Adrenal gland (tissue), 12 donors: Measurements from ENCODE around the gene GABRR2. TPM values are rescaled to one million over a fixed set of nuclear protein-coding genes. Genes with fewer than 3 reads are reported as not detected.
A peak's percentile ranks its signal among the peaks of the same experiment; 100 is the strongest.

ENCODE experiments used
- DNase-seq, 7 donors: peaks; one replicate each; pipeline ENCODE4 v3.0.0-alpha.2; 2019 to 2020
- H3K27ac ChIP-seq, 5 donors: fragments of 200-600 bp; sonication (generic) in 4 of 5; 1 replicate in 3 of 5; 2 replicates in 2 of 5; pipeline versions ENCODE4 v1.5.1 to v1.8.0; 2016 to 2020; ENCODE audit warnings: mild to moderate bottlenecking in 1 of 5
- H3K27me3 ChIP-seq: fragments of 200-600 bp; 2 replicates; pipeline ENCODE4 v1.8.0; 2021
- H3K36me3 ChIP-seq, 2 donors: fragments of 200-600 bp; replicated peaks in 1 of 2; 1 replicate in 1 of 2; 2 replicates in 1 of 2; pipeline versions ENCODE4 v1.5.1 to v1.8.0; 2018 to 2022
- H3K4me1 ChIP-seq, 2 donors: fragments of 200-600 bp; replicated peaks in 1 of 2; 1 replicate in 1 of 2; 2 replicates in 1 of 2; pipeline versions ENCODE4 v1.5.1 to v1.8.0; 2018 to 2021
- H3K4me3 ChIP-seq, 4 donors: fragments of 200-600 bp; sonication (generic) in 3 of 4; one replicate each; pipeline ENCODE4 v1.5.1; 2016 to 2018
- H3K9me3 ChIP-seq, 3 donors: fragments of 200-600 bp; sonication (generic) in 1 of 3; replicated peaks in 1 of 3; 1 replicate in 2 of 3; 2 replicates in 1 of 3; pipeline versions ENCODE4 v1.5.1 to v1.8.0; 2016 to 2021
- CTCF ChIP-seq, 6 experiments: fragments of 450-650 bp in 4 of 6; fragments of 200-600 bp in 2 of 6; sonication (generic) in 1 of 6; IDR thresholded peaks; 1 replicate in 5 of 6; 2 replicates in 1 of 6; pipeline versions ENCODE4 v1.5.1 to v1.8.0; 2016 to 2021; ENCODE audit warnings: antibody characterized with exemption in 6 of 6, mild to moderate bottlenecking in 2 of 6, moderate library complexity in 1 of 6
- POLR2A ChIP-seq, 2 donors: fragments of 450-650 bp; IDR thresholded peaks; one replicate each; pipeline ENCODE4 v1.6.1; 2017; ENCODE audit warnings: antibody characterized with exemption in 2 of 2, mild to moderate bottlenecking in 2 of 2, moderate library complexity in 1 of 2
- WGBS, 4 donors: extraction: QIAGEN DNeasy Blood & Tissue Kit in 2 of 4; methylation state at CpG; one replicate each; pipeline versions ENCODE4 v1.1.5 to v1.1.7; 2013 to 2017; 5-methylcytosine and 5-hydroxymethylcytosine counted together
- intact Hi-C, 2 donors: fragments of 100-400 bp; cut with DNase I; formaldehyde crosslinking; loops; one replicate each; pipeline versions ENCODE4 v1.14.1 to v1.15.0; 2022 to 2023
- polyA plus RNA-seq, 3 donors: library from polyadenylated mRNA; stranded (reverse); fragments of 200-250 nt in 2 of 3; fragments of 350-450 nt in 1 of 3; fragmentation: Illumina TruSeq in 1 of 3; extraction: RNeasy Lipid Tissue Mini Kit (QIAGEN cat#74804) in 1 of 3; gene quantifications; one replicate each; pipeline ENCODE4 v1.2.3, GENCODE V29; 2013 to 2014
- total RNA-seq, 9 donors: library from RNA; depleted of rRNA in 4 of 9; stranded (reverse); fragments of >200 nt in 4 of 9; fragments of 120-200 nt in 1 of 9; fragmentation: NEBNext Ultra II Directional in 1 of 9; extraction: Animal tissue kit (Norgen Biotek cat#: 25700) in 1 of 9; gene quantifications; one replicate each; pipeline versions ENCODE4 v1.1.0 to v1.2.4, GENCODE V29; 2013 to 2023
- donor health status: healthy with polysubstance abuse.
- donor health status: Bipolar disorder and iron deficiency.
- donor health status: DM: yes; HTN: yes; CAD: no.
- donor health status: DM: no; HTN: no; CAD: no.
- donor health status: DM: no; HTN: no; CAD: no.
- donor health status: DM: yes; HTN: yes; CAD: no.

Gene GABRR2
- total and polyA plus RNA-seq, 12 donors = 0.17 to 2.4 (median 0.71) TPM; not detected in 2

- Histone ChIP-seq H3K27ac (peak overlapping the region in 2 of 5 donors; percentile 78 to 96), H3K27me3 (no peaks in the 10 kb centered on the region), H3K9me3 (no peaks in the 10 kb centered on the region), H3K4me3 (peak overlapping the region in 1 of 4 donors; percentile 12), H3K4me1 (peaks cover 35 to 49% of the 10 kb centered on the region in 2 donors), H3K36me3 (no peaks in the 10 kb centered on the region)
- TF ChIP-seq CTCF (IDR thresholded peaks at IDR 0.05) = no peak
- TF ChIP-seq POLR2A (IDR thresholded peaks at IDR 0.05) = no peak
- no peak for DNase-seq
- intact Hi-C loops = no loop called here
- WGBS, 4 donors = 47 to 56% (median 53%) methylated on average over 4 of the region's 4 CpGs
Observed at GRCh38 chr6:89350281-89350966, 35.3 kb upstream of the GABRR2 start.

GRCh38 chr6:89348372-89348771, 33.3 kb upstream of the GABRR2 start:
- Histone ChIP-seq H3K27me3 (no peaks in the 10 kb centered on the region), H3K4me3 (no peak overlapping the region), H3K9me3 (no peaks in the 10 kb centered on the region), H3K27ac (peak overlapping the region in 3 of 5 donors; percentile 6 to 43 (median 14)), H3K4me1 (peaks cover 35 to 54% of the 10 kb centered on the region in 2 donors), H3K36me3 (no peaks in the 10 kb centered on the region)
- DNase-seq = no peak
- no peak for TF ChIP-seq CTCF (IDR thresholded peaks at IDR 0.05)
- TF ChIP-seq POLR2A (IDR thresholded peaks at IDR 0.05) = no peak
- 85 to 100% (median 96%) methylated on average over 1 of the region's 1 CpG for WGBS, 4 donors
- intact Hi-C loops = loop anchor here in 1 of 2 donors (10.0 kb wide), 1 partner anchor 654 kb away; no protein-coding TSS in a partner anchor

GRCh38 chr6:89347825-89348224, 32.7 kb upstream of the GABRR2 start:
- 43 to 64% (median 60%) methylated on average over 2 of the region's 2 CpGs for WGBS, 4 donors
- Histone ChIP-seq H3K4me3 (no peak overlapping the region), H3K4me1 (peaks cover 35 to 54% of the 10 kb centered on the region in 2 donors), H3K27me3 (no peaks in the 10 kb centered on the region), H3K27ac (peak overlapping the region in 3 of 5 donors; percentile 6 to 43 (median 14)), H3K36me3 (no peaks in the 10 kb centered on the region), H3K9me3 (no peaks in the 10 kb centered on the region)
- TF ChIP-seq POLR2A (IDR thresholded peaks at IDR 0.05) = no peak
- peak in 1 of 7 donors; percentile 41 for DNase-seq
- intact Hi-C loops = loop anchor here in 1 of 2 donors (10.0 kb wide), 1 partner anchor 653 kb away; no protein-coding TSS in a partner anchor

- no peak for DNase-seq
- Histone ChIP-seq H3K4me3 (no peak overlapping the region), H3K4me1 (peaks cover 34 to 51% of the 10 kb centered on the region in 2 donors), H3K9me3 (no peaks in the 10 kb centered on the region), H3K36me3 (peaks cover 0 to 8% of the 10 kb centered on the region in 2 donors), H3K27ac (no peak overlapping the region), H3K27me3 (no peaks in the 10 kb centered on the region)
- intact Hi-C loops = loop anchor here in 1 of 2 donors (10.0 kb wide), 1 partner anchor 652 kb away; no protein-coding TSS in a partner anchor
- WGBS, 4 donors = 90 to 96% (median 93%) methylated on average over 4 of the region's 4 CpGs
- TF ChIP-seq CTCF (IDR thresholded peaks at IDR 0.05) (no peak), POLR2A (IDR thresholded peaks at IDR 0.05) (no peak)
Observed at GRCh38 chr6:89346433-89346832, 31.3 kb upstream of the GABRR2 start.
